ENCODE measurements around the gene PIAS4. TPM values are rescaled to one million over a fixed set of nuclear protein-coding genes. Genes with fewer than 3 reads are reported as not detected.
"Not testable (repeated sequence)": the region's sequence is repeated elsewhere in the genome, so short reads cannot be mapped to it uniquely, and the experiment has no call there.

PIAS4 gene
- total RNA-seq, 1 experiment from 2014 or later, result 45.7 TPM

DNA sequence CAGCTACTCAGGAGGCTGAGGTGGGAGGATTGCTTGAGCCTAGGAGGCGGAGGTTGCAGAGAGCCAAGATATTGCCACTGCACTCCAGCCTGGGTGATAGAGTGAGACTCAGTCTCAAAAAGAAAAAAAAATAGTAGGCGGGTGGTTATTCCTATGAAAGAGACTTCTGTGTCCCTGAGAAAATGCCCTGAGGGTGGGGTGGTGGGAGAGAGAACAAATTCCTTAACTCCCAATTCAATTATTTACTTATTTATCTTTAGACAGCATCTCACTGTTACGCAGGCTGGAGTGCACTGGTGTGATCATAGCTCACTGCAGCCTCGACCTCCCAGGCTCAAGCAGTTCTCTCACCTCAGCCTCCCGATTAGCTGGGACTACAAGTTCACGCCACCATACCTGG lies 11.9 kb upstream of the PIAS4 start:
- intact Hi-C loops (cut with micrococcal nuclease; ENCODE audit: unreplicated experiment), result no loop called here
- no TSS peak for BruUV-seq (replicated peaks)
- peaks cover 5% of the 10 kb centered on the region for H3K4me1 Mint-ChIP-seq (ENCODE audit: low read depth, unreplicated experiment)
- no peak overlapping the region for H3K4me3 ChIP-seq (ENCODE audit: low read depth, low read length)
- CTCF ChIA-PET, result interaction anchor here (0.7 to 0.9 kb wide), 2 partner anchors 81 to 135 kb away, joined by 3 to 6 read pairs; no protein-coding TSS in a partner anchor
- DNase-seq, result no peak
- no peaks in the 10 kb centered on the region for H3K4me1 ChIP-seq
- H3K4me3 Mint-ChIP-seq (ENCODE audit: unreplicated experiment), result no peak overlapping the region
- no peaks in the 10 kb centered on the region for H3K36me3 Mint-ChIP-seq (ENCODE audit: insufficient read depth, unreplicated experiment)
- POLR2A ChIA-PET, result no interaction called here
- no peaks in the 10 kb centered on the region for H3K27me3 ChIP-seq (replicated peaks; ENCODE audit: control insufficient read depth, insufficient read depth, low read length)
- H3K9me3 ChIP-seq, result no peaks in the 10 kb centered on the region
- peaks cover 6% of the 10 kb centered on the region for H3K9me3 Mint-ChIP-seq (ENCODE audit: unreplicated experiment)
- no peaks in the 10 kb centered on the region for H3K27me3 Mint-ChIP-seq (ENCODE audit: insufficient read depth, unreplicated experiment)
- no peaks in the 10 kb centered on the region for H3K36me3 ChIP-seq (ENCODE audit: control insufficient read depth, insufficient read depth, low read length)
- no peak overlapping the region for H3K27ac Mint-ChIP-seq (ENCODE audit: unreplicated experiment)
- TF ChIP-seq, protein P1, sequence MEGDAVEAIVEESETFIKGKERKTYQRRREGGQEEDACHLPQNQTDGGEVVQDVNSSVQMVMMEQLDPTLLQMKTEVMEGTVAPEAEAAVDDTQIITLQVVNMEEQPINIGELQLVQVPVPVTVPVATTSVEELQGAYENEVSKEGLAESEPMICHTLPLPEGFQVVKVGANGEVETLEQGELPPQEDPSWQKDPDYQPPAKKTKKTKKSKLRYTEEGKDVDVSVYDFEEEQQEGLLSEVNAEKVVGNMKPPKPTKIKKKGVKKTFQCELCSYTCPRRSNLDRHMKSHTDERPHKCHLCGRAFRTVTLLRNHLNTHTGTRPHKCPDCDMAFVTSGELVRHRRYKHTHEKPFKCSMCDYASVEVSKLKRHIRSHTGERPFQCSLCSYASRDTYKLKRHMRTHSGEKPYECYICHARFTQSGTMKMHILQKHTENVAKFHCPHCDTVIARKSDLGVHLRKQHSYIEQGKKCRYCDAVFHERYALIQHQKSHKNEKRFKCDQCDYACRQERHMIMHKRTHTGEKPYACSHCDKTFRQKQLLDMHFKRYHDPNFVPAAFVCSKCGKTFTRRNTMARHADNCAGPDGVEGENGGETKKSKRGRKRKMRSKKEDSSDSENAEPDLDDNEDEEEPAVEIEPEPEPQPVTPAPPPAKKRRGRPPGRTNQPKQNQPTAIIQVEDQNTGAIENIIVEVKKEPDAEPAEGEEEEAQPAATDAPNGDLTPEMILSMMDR (IDR thresholded peaks at IDR 0.05; ENCODE audit: insufficient read depth in 1 of 2, low read depth in 1 of 2, low read length in 1 of 2, severe bottlenecking in 1 of 2, unreplicated experiment in 1 of 2), result no peak

DNA sequence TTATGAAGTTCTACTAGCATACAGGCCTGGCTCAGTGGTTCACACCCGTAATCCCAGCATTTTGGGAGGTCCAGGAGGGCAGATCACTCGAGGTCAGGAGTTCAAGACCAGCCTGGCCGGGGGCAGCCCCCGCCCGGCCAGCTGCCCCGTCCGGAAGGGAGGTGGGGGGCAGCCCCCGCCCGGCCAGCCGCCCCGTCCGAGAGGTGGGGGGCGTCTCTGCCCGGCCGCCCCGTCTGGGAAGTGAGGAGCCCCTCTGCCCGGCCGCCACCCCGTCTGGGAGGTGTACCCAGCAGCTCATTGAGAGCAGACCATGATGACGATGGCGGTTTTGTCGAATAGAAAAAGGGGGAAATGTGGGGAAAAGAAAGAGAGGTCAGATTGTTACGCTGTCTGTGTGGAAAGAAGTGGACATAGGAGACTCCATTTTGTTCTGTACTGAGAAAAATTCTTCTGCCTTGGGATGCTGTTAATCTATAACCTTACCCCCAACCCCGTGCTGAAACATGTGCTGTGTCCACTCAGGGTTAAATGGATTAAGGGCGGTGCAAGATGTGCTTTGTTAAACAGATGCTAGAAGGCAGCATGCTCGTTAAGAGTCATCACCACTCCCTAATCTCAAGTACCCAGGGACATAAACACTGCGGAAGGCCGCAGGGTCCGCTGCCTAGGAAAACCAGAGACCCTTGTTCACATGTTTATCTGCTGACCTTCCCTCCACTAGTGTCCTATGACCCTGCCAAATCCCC lies 8.7 kb upstream of the PIAS4 start:
- H3K4me1 ChIP-seq; POLR2A ChIA-PET; H3K9me3 ChIP-seq; BruUV-seq (replicated peaks); H3K9me3 Mint-ChIP-seq (ENCODE audit: unreplicated experiment); intact Hi-C loops (cut with micrococcal nuclease; ENCODE audit: unreplicated experiment); H3K36me3 ChIP-seq (ENCODE audit: control insufficient read depth, insufficient read depth, low read length); H3K4me1 Mint-ChIP-seq (ENCODE audit: low read depth, unreplicated experiment); H3K27ac Mint-ChIP-seq (ENCODE audit: unreplicated experiment); H3K36me3 Mint-ChIP-seq (ENCODE audit: insufficient read depth, unreplicated experiment); DNase-seq; H3K27me3 ChIP-seq (replicated peaks; ENCODE audit: control insufficient read depth, insufficient read depth, low read length); H3K27me3 Mint-ChIP-seq (ENCODE audit: insufficient read depth, unreplicated experiment); CTCF ChIA-PET; H3K4me3 Mint-ChIP-seq (ENCODE audit: unreplicated experiment); H3K4me3 ChIP-seq (ENCODE audit: low read depth, low read length): not testable (repeated sequence)

DNA sequence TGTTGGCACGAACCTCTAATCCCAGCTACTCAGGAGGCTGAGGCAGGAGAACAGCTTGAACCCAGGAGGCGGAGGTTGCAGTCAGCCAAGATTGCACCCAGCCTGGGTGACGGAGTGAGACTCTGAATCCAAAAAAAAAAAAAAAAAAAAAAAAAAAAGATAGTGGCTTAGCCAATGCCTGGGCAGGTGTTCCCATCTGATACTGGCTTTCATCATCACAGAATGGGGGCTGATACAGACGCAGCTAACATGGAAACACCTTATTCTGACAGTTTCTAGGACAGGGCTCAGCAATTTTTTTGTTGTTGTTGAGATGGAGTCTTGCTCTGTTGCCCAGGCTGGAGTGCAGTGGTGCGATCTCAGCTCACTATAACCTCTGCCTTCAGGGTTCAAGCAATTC lies 6.7 kb upstream of the PIAS4 start:
- H3K27me3 Mint-ChIP-seq (ENCODE audit: insufficient read depth, unreplicated experiment); H3K9me3 ChIP-seq; BruUV-seq (replicated peaks); H3K27me3 ChIP-seq (replicated peaks; ENCODE audit: control insufficient read depth, insufficient read depth, low read length); DNase-seq; H3K27ac Mint-ChIP-seq (ENCODE audit: unreplicated experiment); intact Hi-C loops (cut with micrococcal nuclease; ENCODE audit: unreplicated experiment); H3K9me3 Mint-ChIP-seq (ENCODE audit: unreplicated experiment); H3K4me1 Mint-ChIP-seq (ENCODE audit: low read depth, unreplicated experiment); H3K36me3 ChIP-seq (ENCODE audit: control insufficient read depth, insufficient read depth, low read length); H3K4me1 ChIP-seq; H3K4me3 Mint-ChIP-seq (ENCODE audit: unreplicated experiment); H3K4me3 ChIP-seq (ENCODE audit: low read depth, low read length); CTCF ChIA-PET; POLR2A ChIA-PET; H3K36me3 Mint-ChIP-seq (ENCODE audit: insufficient read depth, unreplicated experiment): not testable (repeated sequence)

DNA sequence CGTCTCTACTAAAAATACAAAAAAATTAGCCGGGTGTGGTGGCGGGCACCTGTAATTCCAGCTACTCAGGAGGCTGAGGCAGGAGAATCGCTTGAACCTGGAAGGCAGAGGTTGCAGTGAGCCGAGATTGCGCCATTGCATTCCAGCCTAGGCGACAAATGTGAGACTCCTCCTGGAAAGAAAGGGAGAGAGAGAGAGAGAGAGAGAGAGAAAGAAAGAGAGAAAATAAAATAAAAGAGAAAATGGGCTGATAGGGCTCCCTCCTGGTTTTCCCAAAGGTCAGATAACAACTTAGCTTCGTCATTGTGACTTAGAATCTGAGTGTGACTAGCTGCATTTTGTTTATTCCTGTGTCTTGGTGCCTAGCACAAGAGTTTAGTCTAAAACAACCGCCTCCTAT lies 2.1 kb upstream of the PIAS4 start:
- H3K9me3 ChIP-seq; POLR2A ChIA-PET; H3K36me3 Mint-ChIP-seq (ENCODE audit: insufficient read depth, unreplicated experiment); BruUV-seq (replicated peaks); H3K36me3 ChIP-seq (ENCODE audit: control insufficient read depth, insufficient read depth, low read length); H3K4me3 ChIP-seq (ENCODE audit: low read depth, low read length); H3K4me1 Mint-ChIP-seq (ENCODE audit: low read depth, unreplicated experiment); H3K27me3 ChIP-seq (replicated peaks; ENCODE audit: control insufficient read depth, insufficient read depth, low read length); H3K4me1 ChIP-seq; H3K9me3 Mint-ChIP-seq (ENCODE audit: unreplicated experiment); CTCF ChIA-PET; H3K27me3 Mint-ChIP-seq (ENCODE audit: insufficient read depth, unreplicated experiment); DNase-seq: not testable (repeated sequence)
- Mint-ChIP-seq H3K27ac (ENCODE audit: unreplicated experiment) (peak overlapping the region; percentile 57), H3K4me3 (ENCODE audit: unreplicated experiment) (peak overlapping the region; percentile 67)
- intact Hi-C loops (cut with micrococcal nuclease; ENCODE audit: unreplicated experiment), result loop anchor here (5.0 kb wide), 1 partner anchor 62 kb away; the partner anchor contains the start of gene ZBTB7A

Measured in Caco-2 (cell line).